Activated T-helper 1 cell treated with anti-CD3 and anti-CD28 coated beads, Interleukin-12 subunit alpha, Interleukin-12 subunit beta, Interleukin-2, Interleukin-4 antibody, amounts not matched to agents 30 ng/mL and 10 ng/mL and 1 ng/mL, durations not matched to agents 14 hours and 24 hours and 36 hours (primary cell): ENCODE measurements around the gene TEAD1. TPM values are rescaled to one million over a fixed set of nuclear protein-coding genes. Genes with fewer than 3 reads are reported as not detected.

Experiments
- DNase-seq: peaks from one replicate; pipeline ENCODE4 v3.0.0; 2021; ENCODE audit warnings: low spot score
- H3K27ac Mint-ChIP-seq: one replicate; pipeline ENCODE4 v1.8.0; 2021; ENCODE audit warnings: mild to moderate bottlenecking, mixed read lengths
- H3K27me3 Mint-ChIP-seq: one replicate; pipeline ENCODE4 v1.8.0; 2022; ENCODE audit warnings: mild to moderate bottlenecking, moderate library complexity, mixed read lengths; ENCODE audit not compliant: insufficient read depth
- H3K36me3 Mint-ChIP-seq: one replicate; pipeline ENCODE4 v1.8.0; 2021; ENCODE audit warnings: low read depth, mixed read lengths
- H3K4me1 Mint-ChIP-seq: one replicate; pipeline ENCODE4 v1.8.0; 2021; ENCODE audit warnings: low read depth, mixed read lengths
- H3K4me3 Mint-ChIP-seq: one replicate; pipeline ENCODE4 v1.8.0; 2021; ENCODE audit warnings: mild to moderate bottlenecking, moderate library complexity, mixed read lengths
- H3K9me3 Mint-ChIP-seq: one replicate; pipeline ENCODE4 v1.8.0; 2021; ENCODE audit warnings: mixed read lengths
- intact Hi-C: fragments of 100-400 bp; cut with micrococcal nuclease; formaldehyde crosslinking; loops from one replicate; pipeline ENCODE4 v1.15.1; 2024
- total RNA-seq: library from RNA; stranded (reverse); gene quantifications from 2 replicates; pipeline ENCODE4 v1.2.3, GENCODE V29; 2022

The TEAD1 gene
- total RNA-seq, 1 donor from 2014 or later = 0.41 TPM

GRCh38 chr11:12938590-12939247 lies 264.5 kb downstream of the TEAD1 start:
- Mint-ChIP-seq H3K9me3 (no peaks in the 10 kb centered on the region), H3K27ac (no peak overlapping the region), H3K4me1 (no peaks in the 10 kb centered on the region), H3K4me3 (no peak overlapping the region), H3K36me3 (no peaks in the 10 kb centered on the region), H3K27me3 (peaks cover 11% of the 10 kb centered on the region)
- DNase-seq = no peak
- intact Hi-C loops = no loop called here

- no peak for DNase-seq
- Mint-ChIP-seq H3K36me3 (no peaks in the 10 kb centered on the region), H3K9me3 (no peaks in the 10 kb centered on the region), H3K27ac (no peak overlapping the region), H3K4me1 (no peaks in the 10 kb centered on the region), H3K4me3 (no peak overlapping the region), H3K27me3 (peaks cover 7% of the 10 kb centered on the region)
- intact Hi-C loops = no loop called here
Observed at GRCh38 chr11:12941671-12942070, 267.4 kb downstream of the TEAD1 start.

GRCh38 chr11:12942157-12942556 lies 267.9 kb downstream of the TEAD1 start:
- H3K4me1 Mint-ChIP-seq = no peaks in the 10 kb centered on the region
- H3K27me3 Mint-ChIP-seq = peaks cover 5% of the 10 kb centered on the region
- H3K4me3 Mint-ChIP-seq = no peak overlapping the region
- intact Hi-C loops = no loop called here
- H3K27ac Mint-ChIP-seq = no peak overlapping the region
- no peak for DNase-seq
- H3K9me3 Mint-ChIP-seq = no peaks in the 10 kb centered on the region
- no peaks in the 10 kb centered on the region for H3K36me3 Mint-ChIP-seq

- Mint-ChIP-seq H3K27ac (no peak overlapping the region), H3K36me3 (no peaks in the 10 kb centered on the region), H3K27me3 (peaks cover 3% of the 10 kb centered on the region), H3K4me3 (no peak overlapping the region), H3K9me3 (no peaks in the 10 kb centered on the region), H3K4me1 (no peaks in the 10 kb centered on the region)
- intact Hi-C loops = no loop called here
- DNase-seq = no peak
Observed at GRCh38 chr11:12943311-12943710, 269.1 kb downstream of the TEAD1 start.

GRCh38 chr11:12944889-12945288 lies 270.7 kb downstream of the TEAD1 start:
- DNase-seq = no peak
- Mint-ChIP-seq H3K27me3 (peaks cover 6% of the 10 kb centered on the region), H3K36me3 (no peaks in the 10 kb centered on the region), H3K4me3 (no peak overlapping the region), H3K4me1 (no peaks in the 10 kb centered on the region), H3K27ac (no peak overlapping the region), H3K9me3 (no peaks in the 10 kb centered on the region)
- intact Hi-C loops = no loop called here

GRCh38 chr11:12949453-12949852 lies 275.2 kb downstream of the TEAD1 start:
- peaks cover 2% of the 10 kb centered on the region for H3K27me3 Mint-ChIP-seq
- H3K27ac Mint-ChIP-seq = no peak overlapping the region
- intact Hi-C loops = no loop called here
- no peaks in the 10 kb centered on the region for H3K36me3 Mint-ChIP-seq
- H3K4me1 Mint-ChIP-seq = no peaks in the 10 kb centered on the region
- H3K4me3 Mint-ChIP-seq = no peak overlapping the region
- peaks cover 7% of the 10 kb centered on the region for H3K9me3 Mint-ChIP-seq
- DNase-seq = no peak

- no peak for DNase-seq
- Mint-ChIP-seq H3K36me3 (no peaks in the 10 kb centered on the region), H3K4me3 (no peak overlapping the region), H3K4me1 (no peaks in the 10 kb centered on the region), H3K27ac (no peak overlapping the region), H3K27me3 (peaks cover 2% of the 10 kb centered on the region), H3K9me3 (peaks cover 7% of the 10 kb centered on the region)
- intact Hi-C loops = no loop called here
Observed at GRCh38 chr11:12950670-12951069, 276.4 kb downstream of the TEAD1 start.

- intact Hi-C loops = no loop called here
- peaks cover 2% of the 10 kb centered on the region for H3K27me3 Mint-ChIP-seq
- DNase-seq = no peak
- no peak overlapping the region for H3K27ac Mint-ChIP-seq
- H3K9me3 Mint-ChIP-seq = peaks cover 7% of the 10 kb centered on the region
- H3K4me1 Mint-ChIP-seq = no peaks in the 10 kb centered on the region
- H3K36me3 Mint-ChIP-seq = no peaks in the 10 kb centered on the region
- H3K4me3 Mint-ChIP-seq = no peak overlapping the region
Observed at GRCh38 chr11:12951376-12951775, 277.2 kb downstream of the TEAD1 start.

- Mint-ChIP-seq H3K4me3 (no peak overlapping the region), H3K4me1 (no peaks in the 10 kb centered on the region), H3K9me3 (peaks cover 7% of the 10 kb centered on the region)
Observed at GRCh38 chr11:12952094-12952493, 277.9 kb downstream of the TEAD1 start.

GRCh38 chr11:12958986-12959385 lies 284.8 kb downstream of the TEAD1 start:
- no peaks in the 10 kb centered on the region for H3K9me3 Mint-ChIP-seq
- intact Hi-C loops = no loop called here
- H3K4me3 Mint-ChIP-seq = no peak overlapping the region
- no peaks in the 10 kb centered on the region for H3K36me3 Mint-ChIP-seq
- H3K4me1 Mint-ChIP-seq = no peaks in the 10 kb centered on the region
- H3K27me3 Mint-ChIP-seq = peaks cover 13% of the 10 kb centered on the region
- H3K27ac Mint-ChIP-seq = no peak overlapping the region
- no peak for DNase-seq

More at GRCh38 chr11:12952094-12952493, 277.9 kb downstream of the TEAD1 start:
- no peak for DNase-seq
- H3K27ac Mint-ChIP-seq = no peak overlapping the region
- no peaks in the 10 kb centered on the region for H3K36me3 Mint-ChIP-seq
- intact Hi-C loops = no loop called here
- peaks cover 3% of the 10 kb centered on the region for H3K27me3 Mint-ChIP-seq

GRCh38 chr11:12961615-12962014 lies 287.4 kb downstream of the TEAD1 start:
- no peaks in the 10 kb centered on the region for H3K9me3 Mint-ChIP-seq
- DNase-seq = no peak
- intact Hi-C loops = no loop called here
- H3K4me3 Mint-ChIP-seq = no peak overlapping the region
- no peaks in the 10 kb centered on the region for H3K36me3 Mint-ChIP-seq
- no peaks in the 10 kb centered on the region for H3K4me1 Mint-ChIP-seq
- peaks cover 17% of the 10 kb centered on the region for H3K27me3 Mint-ChIP-seq
- H3K27ac Mint-ChIP-seq = no peak overlapping the region

- Mint-ChIP-seq H3K4me1 (no peaks in the 10 kb centered on the region), H3K36me3 (no peaks in the 10 kb centered on the region), H3K27me3 (peaks cover 18% of the 10 kb centered on the region), H3K9me3 (no peaks in the 10 kb centered on the region), H3K4me3 (no peak overlapping the region), H3K27ac (no peak overlapping the region)
- intact Hi-C loops = no loop called here
- no peak for DNase-seq
Observed at GRCh38 chr11:12962306-12962705, 288.1 kb downstream of the TEAD1 start.

- Mint-ChIP-seq H3K36me3 (no peaks in the 10 kb centered on the region), H3K27ac (no peak overlapping the region), H3K4me3 (no peak overlapping the region), H3K4me1 (no peaks in the 10 kb centered on the region), H3K9me3 (no peaks in the 10 kb centered on the region), H3K27me3 (peaks cover 15% of the 10 kb centered on the region)
- no peak for DNase-seq
- intact Hi-C loops = no loop called here
Observed at GRCh38 chr11:12963051-12963450, 288.8 kb downstream of the TEAD1 start.
